NCI-H187 treated with DMSO at 0.1 percent for 48 hours (cell line): ENCODE data around the gene TLN1.

ENCODE experiments used
- DNase-seq: peaks from one replicate; lab custom pipeline; 2025; lab: John Stamatoyannopoulos, UW

TLN1 gene

DNA sequence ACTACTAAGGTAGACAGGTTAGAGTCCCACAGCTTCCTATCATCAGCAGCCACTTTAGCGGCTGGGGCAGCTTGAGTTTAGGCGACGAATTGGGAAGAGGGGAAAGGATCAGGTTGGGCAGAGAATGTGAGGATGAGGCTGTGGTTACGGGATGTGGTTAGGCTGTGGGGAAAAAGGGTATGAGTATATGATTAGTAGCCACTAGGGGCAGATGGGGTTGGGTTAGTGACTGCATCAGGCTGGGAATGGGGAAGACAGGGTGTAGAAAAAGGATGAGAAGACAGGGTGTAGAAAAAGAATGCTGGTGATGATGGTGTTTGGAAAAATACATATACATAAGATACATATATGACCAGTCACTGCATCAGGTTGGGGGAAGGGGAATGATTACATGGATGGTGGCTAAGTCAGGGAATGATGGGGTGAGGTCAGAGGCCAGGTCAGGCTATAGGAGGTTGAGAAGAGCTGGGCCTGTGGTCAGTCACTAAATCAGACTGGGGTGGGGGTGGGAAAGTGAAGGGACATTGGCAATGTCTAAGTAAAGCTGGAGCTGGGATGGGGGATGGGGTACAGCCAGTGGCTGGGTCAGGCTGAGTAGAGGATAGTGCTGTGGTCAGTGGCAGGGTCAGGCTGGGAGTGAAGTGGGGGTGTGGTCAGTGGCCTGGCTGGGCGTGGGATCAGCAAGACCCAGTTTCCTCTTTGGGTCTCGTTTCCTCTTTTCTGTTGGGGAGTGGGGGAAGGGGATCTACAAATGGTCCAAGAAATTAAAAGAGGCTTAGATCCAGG lies 2.1 kb downstream of the TLN1 start:
- DNase-seq: no peak

DNA sequence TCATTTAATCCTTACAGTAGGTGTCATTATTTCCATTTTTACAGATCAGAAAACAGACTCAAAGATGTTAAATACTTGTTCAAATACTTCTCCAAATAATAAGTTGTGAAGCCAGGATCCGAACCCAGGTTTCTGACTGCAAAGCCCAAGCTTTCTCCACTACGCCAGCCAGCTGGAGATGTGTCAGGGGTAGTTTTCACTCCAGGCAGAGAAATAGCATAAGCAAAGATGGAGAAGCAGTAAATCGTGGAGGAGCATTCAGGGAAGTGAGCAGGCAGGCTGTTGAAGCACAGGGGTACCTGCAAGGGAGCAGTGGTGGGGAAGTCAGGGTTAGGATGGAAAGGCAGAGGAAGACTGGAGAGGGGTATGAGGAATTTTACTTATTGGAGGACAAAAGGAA lies 2.9 kb downstream of the TLN1 start:
- DNase-seq: no peak

DNA sequence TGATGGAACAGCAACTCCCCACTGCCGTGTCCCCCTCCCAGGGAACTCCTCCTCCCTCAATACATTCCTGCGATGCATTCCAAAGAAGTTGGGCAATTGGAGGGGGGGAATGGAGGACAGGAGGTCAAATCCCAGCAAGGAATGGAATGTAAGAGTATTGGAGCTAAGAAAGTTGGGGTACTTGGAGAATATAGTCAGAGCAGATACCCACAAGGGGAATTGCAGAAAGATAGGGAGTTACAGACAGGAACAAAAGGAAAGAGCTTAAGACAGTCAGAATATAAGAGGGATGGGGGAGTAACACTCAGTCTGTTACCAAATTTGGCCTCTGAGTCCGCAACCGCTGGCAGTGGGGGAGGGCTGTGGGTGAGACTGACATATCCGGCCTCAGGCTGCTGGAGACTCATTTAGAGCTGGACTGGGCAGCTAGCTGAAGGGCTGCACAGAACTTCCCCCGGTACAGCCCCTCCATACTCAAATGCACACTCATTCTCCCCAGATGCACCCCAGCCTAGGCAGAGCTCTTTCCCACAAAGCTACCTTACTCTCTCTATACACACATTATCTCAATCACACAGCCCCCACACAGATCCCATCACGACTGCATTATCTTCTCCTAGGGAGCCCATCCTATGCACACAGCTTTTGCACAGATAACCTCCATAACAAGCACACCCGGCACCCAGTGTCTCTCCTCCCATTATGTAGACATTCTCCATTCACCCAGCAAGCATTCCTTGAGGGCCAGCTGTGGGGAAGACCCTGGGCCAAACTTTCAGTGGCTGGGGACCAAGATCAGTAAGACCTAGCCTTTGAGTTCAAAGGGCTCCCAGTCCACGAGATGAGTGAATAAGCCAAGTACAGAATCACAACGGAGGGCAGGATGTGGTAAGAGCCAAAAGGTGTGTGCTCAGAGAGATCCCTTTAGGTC lies 3.7 kb downstream of the TLN1 start:
- DNase-seq: no peak

DNA sequence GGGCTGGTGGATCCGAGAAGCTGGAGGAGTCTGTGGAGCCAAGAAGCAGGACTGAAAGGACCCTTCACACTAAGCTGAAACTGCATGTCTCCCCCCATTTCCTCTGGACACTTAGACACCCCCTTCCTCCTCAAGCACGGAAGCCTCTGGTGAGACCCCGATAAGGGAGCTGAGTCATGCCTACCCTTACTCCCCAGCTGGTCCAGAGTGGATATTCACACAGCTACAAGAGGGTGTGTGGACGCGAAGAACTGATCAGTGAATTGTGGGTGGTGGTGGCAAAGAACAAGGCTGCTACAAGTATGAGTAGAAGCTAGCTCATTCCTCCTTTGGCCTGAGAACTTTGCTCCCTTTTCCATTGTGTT lies 4.3 kb downstream of the TLN1 start:
- no peak for DNase-seq

DNA sequence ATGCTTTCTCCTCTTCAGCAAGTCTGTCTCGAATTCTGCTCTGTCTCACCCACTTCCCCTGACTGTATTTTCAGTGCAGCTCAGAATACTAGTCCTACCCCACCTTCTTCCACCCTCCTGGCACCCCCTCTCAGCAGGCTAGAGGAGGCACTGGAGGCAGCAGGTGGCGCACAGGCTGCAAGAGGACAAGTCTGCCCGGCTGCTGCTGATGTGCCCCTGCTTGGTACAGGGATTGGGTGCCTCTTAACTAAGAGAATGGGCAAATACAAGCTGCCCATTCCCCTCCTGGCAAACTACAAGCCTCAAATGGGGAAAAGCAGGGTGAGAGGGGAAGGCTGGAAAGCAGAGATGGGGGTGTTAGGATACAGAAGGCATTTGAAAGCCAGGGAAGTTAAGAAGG lies 5.1 kb downstream of the TLN1 start:
- no peak for DNase-seq

DNA sequence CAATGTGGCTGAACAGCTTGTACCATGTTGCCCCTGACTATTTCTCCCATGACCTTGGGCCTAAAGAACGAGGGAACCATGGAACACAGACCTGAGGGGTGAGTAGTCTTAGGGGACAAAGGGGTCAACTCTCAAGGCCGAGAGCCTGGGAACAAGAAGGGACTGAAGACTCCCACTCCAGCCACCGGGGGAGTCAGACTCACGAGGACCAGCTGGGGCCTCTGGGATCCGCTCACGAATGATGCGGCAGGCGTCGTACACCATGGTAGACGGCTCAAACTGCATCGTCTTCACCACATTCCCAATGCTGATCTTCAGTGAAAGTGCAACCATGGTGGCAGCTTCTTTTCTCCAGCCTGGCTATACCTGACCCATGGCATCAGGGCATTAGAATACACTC lies 6.6 kb downstream of the TLN1 start:
- DNase-seq: no peak

DNA sequence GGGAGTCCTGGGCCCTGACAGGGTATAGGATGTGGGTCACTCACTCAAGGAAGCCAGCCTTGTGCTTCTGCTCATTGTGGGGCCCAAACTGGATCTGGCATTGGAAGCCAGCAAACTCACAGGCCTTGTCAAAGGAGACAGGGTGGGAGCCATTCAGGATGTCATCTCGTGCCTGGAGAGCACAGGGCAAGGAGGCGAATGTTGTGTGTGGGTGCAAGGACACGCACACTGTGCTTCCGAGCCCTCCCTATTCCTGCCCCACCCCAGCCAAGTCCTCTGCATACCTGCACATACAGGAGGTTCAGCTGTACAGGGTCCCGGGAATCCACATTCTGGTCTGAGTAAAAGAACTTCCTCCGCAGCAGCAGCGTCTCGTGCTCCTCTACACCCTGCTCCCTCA lies 8.1 kb downstream of the TLN1 start:
- DNase-seq: no peak

DNA sequence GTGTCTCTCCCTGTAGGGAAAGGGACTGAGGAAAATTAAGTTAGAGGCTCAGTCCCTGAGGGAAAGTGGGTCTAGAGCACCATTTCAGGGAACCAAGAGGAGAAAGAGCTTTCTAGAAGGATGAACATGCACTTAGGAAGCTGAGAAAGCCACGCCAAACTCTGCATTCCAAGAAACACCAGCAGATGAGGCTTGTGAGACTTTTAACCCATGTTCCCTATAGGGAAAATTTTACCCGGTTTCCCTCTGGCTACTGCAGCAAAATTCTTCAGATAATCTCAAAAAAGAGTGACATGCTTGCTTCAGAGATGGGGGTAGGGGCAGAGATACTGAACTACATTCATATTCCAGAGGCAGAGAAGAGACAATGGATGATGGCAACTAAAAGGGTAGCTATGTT lies 8.6 kb downstream of the TLN1 start:
- no peak for DNase-seq

DNA sequence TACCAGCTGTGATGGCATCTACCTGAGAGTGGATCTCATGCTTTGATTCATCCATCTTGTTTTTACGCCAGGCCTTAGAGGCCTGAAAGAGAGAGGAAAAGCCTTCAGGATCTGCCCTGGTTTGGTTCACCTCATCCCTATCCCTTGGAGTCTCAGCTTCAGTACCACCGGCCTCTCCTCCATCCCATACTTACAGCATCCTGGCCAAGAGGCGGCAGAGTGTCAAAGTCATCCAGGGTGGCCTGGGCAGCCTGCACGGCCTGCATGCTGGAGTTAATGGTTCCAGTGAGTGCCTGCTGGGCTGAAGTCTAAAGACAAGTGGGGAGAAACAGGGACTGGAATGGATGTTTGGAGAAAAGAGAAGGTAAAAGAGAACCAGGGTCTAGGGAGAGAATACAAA lies 12.4 kb downstream of the TLN1 start:
- no peak for DNase-seq

DNA sequence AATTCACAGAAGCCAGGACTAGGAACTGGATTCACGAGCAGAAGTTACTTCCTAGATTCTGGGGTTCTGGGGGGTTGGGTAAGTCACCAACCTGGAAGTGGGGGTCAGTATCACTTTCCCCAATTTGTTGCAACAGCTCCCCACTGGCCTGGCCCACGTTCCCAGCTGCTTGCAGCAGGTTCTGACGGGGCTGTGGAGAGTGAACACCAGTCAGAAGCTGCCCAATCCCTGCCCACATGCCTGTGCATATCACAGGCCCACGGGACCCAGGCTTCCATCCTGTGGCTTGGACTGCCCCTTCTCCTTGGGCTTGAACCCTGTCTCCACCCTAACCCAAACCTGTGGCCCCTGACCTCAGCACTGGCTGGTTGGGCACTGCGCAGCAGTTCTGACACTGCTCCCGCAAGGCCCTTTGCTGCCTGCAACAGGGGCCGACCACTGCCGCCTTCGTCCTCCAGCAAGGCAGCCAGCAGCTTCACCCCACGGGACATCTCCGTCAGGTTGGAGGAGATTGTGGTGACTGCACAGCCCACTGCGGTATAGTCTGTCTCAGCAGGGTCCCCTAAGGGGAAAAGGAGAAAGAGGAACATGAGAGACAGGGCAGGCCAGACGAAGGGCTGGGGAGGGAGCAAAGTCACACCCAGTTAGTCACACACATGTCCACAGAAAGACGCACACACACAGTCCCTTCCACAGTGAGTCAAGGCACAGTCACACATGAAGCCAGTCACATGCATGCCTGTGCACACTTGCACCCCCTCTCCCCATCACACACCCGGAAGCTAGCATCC lies 13.1 kb downstream of the TLN1 start:
- no peak for DNase-seq

DNA sequence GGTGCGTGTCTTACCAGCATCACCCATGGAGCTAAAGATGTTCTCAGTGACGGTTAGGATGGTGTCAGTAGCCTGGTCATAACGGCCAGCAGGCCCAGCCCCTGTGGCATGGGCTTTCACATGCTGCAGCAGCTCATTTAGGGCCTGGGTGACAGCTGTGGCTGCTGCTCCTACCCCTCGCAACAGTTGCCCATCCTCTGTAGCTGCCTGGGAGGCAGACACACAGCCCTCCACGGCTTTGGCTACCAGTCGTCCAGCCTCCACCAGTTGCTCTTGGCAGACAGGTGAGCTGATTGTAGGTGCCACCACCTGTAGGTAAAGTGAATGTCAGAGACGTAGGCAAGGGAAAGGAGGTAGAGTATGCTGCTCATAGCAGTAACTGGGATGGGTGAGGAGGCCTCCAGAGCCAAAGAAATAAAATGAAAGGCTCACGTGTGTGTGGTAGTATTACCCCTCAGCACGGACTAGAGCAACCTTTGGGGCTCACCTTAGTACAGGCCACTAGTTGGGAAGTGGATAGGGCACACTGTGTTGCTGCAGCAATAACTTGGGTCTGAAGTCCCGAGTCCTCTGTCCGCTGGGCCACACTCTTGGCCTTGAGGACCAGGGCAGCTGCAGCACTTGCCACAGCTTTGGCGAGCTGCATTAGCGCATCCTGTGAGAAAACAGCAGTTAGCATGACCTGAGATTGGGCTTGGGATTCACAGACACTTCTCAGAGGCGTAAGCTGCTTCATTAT lies 14.7 kb downstream of the TLN1 start:
- DNase-seq: no peak

DNA sequence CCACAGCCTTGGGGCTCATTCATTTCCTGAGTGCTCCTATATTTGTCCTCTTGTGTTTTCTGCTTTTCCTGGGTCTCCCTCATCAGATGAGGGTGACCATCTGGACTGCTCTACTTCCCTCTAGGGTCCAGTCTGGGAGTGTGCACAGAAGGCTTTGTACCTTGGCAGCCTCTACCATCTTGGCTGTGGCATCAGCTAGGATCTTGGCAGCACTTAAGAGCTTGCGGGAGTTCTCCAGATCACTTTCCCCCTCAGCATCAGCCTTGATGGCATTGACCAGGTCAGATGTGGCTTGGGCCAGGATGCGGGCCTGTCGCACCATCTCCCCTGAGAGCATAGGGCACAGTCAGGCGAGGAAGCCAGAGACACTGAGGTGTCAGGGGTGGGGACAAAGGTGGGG lies 15.8 kb downstream of the TLN1 start:
- no peak for DNase-seq

DNA sequence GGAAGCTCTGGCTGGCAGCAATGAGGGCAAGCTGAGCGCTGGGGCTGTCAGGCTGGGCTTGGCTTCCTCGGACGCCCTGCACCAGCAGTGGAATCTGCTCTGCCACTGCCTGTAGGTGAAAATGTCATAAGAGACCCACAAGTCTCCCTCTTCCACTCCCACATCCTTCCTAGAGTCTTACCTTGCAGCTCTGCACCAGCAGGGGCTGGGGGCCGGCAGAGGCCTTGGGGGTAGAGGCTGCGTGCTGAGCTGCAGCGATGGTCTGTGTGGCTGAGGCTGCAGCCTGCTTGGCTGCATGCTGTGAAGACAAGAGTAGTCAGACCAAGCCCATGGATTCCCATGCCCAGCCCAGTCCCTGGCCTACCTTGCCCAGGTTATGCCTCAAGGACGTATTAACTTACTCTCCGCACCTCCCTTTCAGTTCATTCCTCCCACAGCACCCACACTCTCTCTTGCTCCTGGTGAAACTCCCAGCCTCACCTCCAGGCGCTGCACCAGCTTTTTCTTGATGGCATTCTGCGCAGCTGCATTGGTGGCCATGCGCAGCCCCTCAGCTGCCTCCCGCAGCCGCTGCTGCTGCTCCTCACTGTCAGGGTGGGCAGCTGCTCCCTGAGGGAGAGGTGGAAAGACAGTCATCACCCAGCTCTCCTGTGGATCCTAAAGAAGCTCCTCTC lies 17.3 kb downstream of the TLN1 start:
- DNase-seq: no peak

DNA sequence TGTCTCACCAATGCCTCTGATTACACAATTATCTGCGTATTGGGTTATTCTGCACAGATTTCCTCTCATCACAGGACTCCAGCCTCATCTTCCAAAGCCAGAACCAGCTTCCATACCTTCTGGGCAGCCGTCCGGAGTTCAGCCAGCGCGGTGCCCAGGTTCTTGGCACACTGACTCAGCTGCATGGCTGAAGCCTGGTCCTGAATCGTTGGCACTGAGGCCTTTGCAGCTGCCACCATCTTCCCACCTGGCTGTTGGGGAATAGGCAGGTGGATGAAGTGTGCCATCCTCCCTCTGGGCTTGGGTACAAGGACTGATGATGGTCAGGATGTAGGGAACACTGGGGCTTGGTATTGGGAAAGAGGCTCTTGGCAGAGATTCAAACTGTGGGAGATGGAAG lies 17.9 kb downstream of the TLN1 start:
- no peak for DNase-seq

DNA sequence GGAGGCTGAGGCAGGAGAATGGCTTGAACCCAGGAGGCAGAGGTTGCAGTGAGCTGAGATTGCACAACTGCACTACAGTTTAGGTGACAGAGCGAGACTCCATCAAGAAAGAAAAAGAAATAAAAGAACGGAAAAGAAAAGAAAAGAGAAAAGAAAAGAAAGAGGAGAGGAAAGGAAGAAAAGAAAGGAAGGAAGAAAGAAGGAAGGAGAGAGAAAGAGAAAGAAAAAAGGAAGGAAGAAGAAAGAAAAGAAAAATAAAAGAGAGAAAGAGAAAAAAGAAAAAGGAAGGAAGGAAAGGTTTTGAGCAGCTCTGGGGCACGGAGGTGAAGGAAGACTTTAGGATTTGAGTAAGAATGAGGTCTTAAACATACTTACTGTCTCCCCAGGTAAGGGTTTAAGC lies 18.4 kb downstream of the TLN1 start:
- no peak for DNase-seq

DNA sequence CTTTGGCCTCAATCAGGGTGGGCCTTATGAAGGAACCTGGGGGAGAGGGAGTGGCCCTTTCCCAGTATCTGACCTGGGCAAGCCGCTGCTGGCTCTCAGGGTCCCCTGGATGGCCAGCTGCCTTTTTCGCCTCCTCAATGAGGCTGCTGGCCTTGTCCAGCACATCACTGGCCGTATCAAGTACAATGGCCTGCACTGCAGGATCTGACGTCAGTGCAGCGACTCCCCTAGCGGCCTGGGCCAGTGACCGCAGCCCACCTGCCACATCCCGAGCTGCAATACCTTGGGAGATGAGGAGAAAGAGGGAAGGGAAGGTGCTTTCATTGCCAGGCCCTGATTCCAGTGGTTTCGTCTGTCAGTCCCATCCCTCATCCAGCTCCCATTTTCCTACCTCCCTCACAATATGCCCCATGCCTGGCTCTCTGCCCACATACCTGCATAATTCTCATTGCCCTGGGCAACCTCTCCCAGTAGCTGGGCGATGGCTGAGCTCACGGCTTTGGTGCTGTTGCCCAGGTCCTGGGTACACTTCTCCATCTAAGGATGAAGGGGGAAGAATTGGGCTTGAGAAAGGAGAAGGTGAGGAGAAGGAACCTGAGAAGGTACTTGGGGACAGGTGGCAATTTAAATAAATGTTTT lies 19.1 kb downstream of the TLN1 start:
- DNase-seq: no peak

DNA sequence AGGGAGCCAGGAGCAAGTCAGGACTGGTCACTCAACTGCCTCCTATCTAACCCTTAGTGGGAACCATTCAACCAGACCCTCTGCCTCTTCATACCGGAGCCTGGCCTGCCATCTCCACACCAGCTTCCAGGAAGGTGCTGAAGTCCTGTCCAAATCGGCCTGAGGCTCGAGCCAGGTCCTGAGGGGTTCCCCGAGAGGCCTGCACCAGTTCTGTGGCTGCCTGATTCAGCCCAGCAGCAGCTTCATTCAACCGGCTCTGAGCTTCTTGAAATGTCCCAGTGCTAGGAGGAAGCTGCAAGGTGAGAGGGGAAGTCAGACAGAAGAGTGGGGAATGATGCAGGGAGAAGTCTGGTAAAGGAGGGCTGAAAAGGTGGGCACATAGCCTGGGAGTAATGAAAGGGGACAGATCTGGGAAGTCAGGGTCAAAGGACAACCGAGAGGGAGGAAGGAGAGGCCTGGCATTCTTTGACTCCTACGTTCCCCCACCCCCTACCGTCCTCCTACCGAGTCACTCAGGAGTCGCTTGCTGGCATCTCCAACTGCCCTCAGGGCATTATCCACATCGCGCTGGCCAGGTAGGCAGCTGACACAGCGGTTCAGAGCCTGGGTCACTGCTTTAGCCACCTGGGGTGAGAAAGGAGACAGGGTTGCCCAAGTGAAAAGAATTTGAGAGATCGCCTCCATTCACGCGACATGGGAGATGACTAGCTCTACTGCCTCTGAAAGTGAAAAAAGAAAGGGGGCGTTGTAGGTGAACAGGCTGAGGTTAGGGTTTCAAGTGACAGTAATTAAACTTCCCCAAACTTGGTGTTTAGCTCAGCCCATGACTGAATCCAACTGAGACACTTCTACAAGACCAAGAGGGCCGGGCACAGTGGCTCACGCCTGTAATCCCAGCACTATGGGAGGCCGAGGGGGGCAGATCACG lies 20.2 kb downstream of the TLN1 start:
- DNase-seq: no peak

DNA sequence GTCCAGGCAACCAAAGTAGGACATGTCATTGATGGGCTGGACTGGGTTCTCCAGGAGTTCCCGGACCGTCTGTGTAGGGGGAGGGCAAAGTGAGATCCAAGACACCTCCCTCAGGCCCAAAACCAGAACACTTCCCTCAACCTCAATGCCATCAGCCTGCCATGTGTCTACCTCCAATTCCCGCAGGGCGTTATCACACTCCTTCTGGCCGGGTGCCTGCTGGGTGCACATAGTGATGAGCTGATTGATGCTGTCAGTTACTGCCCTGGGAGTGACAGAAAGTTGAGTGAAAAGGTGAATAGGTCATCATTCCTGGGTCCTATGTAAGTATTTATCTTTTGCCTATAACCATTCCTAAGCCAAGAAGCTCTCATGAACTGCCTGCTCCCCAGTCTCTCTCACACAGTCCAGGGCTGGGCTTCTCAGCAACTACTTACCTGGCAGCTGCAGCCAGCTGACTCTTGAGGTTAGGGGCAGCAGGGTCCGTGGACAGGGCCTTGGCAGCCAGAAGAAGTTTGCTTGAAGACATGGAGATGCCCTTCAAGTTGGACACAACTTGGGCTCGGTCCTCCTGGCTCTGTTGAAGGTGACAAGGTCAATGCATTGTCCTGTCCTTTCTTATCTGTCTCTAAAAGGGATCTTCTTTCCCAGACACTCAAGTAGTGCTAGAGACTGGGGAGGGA lies 21.0 kb downstream of the TLN1 start:
- no peak for DNase-seq

DNA sequence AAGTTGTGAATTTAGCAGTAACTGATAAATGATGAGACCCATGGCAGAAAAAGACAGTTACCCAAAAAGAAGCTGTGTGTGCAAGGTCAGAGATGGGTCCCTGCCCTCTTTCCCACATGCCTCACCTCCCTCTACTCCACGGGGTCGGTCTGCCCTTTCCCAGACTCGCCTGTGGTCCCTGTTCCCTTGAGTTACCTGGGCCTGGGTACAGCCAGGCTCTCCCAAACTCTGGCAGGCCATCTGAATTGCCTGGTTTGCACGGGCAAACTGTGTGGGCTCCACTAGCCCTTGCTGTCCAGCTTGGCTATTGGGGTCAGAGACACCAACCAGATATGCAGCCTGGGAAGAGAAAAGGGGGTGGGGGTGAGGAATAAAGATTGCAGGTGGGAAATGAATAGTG lies 23.8 kb downstream of the TLN1 start:
- no peak for DNase-seq
